MV-4-11 (cell line): Measurements from ENCODE around the gene HPGDS.

Experiments used
- DNase-seq: peaks from one replicate; lab custom pipeline; 2025; lab: John Stamatoyannopoulos, UW

Gene HPGDS

GRCh38 chr4:94251094-94251493 is 91.5 kb downstream of the HPGDS start:
- no peak for DNase-seq
